ENCODE data around the gene LIN54.

GRCh38 chr4:83036991-83037665 is 26.5 kb upstream of the LIN54 start:
- TF ChIP-seq CTCF (conservative IDR thresholded peaks at IDR 0.05 in 1 of 2, IDR thresholded peaks at IDR 0.05 in 1 of 2; ENCODE audit: extremely low read depth in 1 of 2, insufficient read depth in 1 of 2, low read depth in 1 of 2, low read length in 2 of 2): no peak
- TF ChIP-seq EZH2 (IDR thresholded peaks at IDR 0.05; ENCODE audit: borderline replicate concordance, low read length): no peak
